H9 (cell line): ENCODE measurements around the gene MAST4. TPM values are rescaled to one million over a fixed set of nuclear protein-coding genes. Genes with fewer than 3 reads are reported as not detected.

Experiments
- DNase-seq: peaks from one replicate; pipeline ENCODE4 v3.0.0-alpha.2; 2017
- H2AFZ ChIP-seq: one replicate; pipeline ENCODE4 v1.6.1; 2013; ENCODE audit warnings: mild to moderate bottlenecking, low read length, control low read depth, moderate library complexity
- H2AK5ac ChIP-seq: 2 replicates; pipeline ENCODE4 v1.6.1; 2013; ENCODE audit warnings: low read length, control low read depth, mixed read lengths; ENCODE audit not compliant: insufficient read length
- H2BK120ac ChIP-seq: one replicate; pipeline ENCODE4 v1.6.1; 2013; ENCODE audit warnings: low read depth, mild to moderate bottlenecking, low read length, control low read depth, inconsistent platforms; ENCODE audit not compliant: poor library complexity, severe bottlenecking
- H2BK12ac ChIP-seq: 2 replicates; pipeline ENCODE4 v1.6.1; 2013; ENCODE audit warnings: low read length, control low read depth, mixed read lengths, low read depth; ENCODE audit not compliant: insufficient read length
- H2BK15ac ChIP-seq: 2 replicates; pipeline ENCODE4 v1.6.1; 2013; ENCODE audit warnings: low read depth, low read length, control low read depth
- H2BK20ac ChIP-seq: one replicate; pipeline ENCODE4 v1.6.1; 2013; ENCODE audit warnings: low read depth, mild to moderate bottlenecking, low read length, control low read depth, inconsistent platforms; ENCODE audit not compliant: poor library complexity, severe bottlenecking
- H2BK5ac ChIP-seq: 2 replicates; pipeline ENCODE4 v1.6.1; 2013; ENCODE audit warnings: low read length, control low read depth, mixed read lengths; ENCODE audit not compliant: insufficient read length
- H3K14ac ChIP-seq: 2 replicates; pipeline ENCODE4 v1.6.1; 2013; ENCODE audit warnings: low read length, control low read depth; ENCODE audit not compliant: insufficient read depth
- H3K18ac ChIP-seq: 2 replicates; pipeline ENCODE4 v1.6.1; 2013; ENCODE audit warnings: low read depth, mild to moderate bottlenecking, mixed read lengths, low read length, control low read depth; ENCODE audit not compliant: insufficient read length
- H3K23ac ChIP-seq: 2 replicates; pipeline ENCODE4 v1.6.1; 2013; ENCODE audit warnings: low read length, control low read depth, mixed read lengths, low read depth; ENCODE audit not compliant: insufficient read length
- H3K23me2 ChIP-seq: 2 replicates; pipeline ENCODE4 v1.6.1; 2013; ENCODE audit warnings: low read depth, mild to moderate bottlenecking, mixed read lengths, low read length, control low read depth; ENCODE audit not compliant: insufficient read length, poor library complexity, severe bottlenecking
- H3K27ac ChIP-seq: 2 replicates; pipeline ENCODE4 v1.5.1; 2013; ENCODE audit warnings: low read length, control low read depth, mixed read lengths, low read depth; ENCODE audit not compliant: insufficient read length
- H3K27me3 ChIP-seq: 2 replicates; pipeline ENCODE4 v1.6.1; 2013; ENCODE audit warnings: low read length, control low read depth, inconsistent platforms; ENCODE audit not compliant: insufficient read depth
- H3K4ac ChIP-seq: 2 replicates; pipeline ENCODE4 v1.6.1; 2013; ENCODE audit warnings: low read depth, mild to moderate bottlenecking, control low read depth, inconsistent platforms, low read length, moderate library complexity
- H3K4me1 ChIP-seq: 2 replicates; pipeline ENCODE4 v1.6.1; 2013; ENCODE audit warnings: low read length, control low read depth, inconsistent platforms; ENCODE audit not compliant: insufficient read depth
- H3K4me2 ChIP-seq: 2 replicates; pipeline ENCODE4 v1.6.1; 2013; ENCODE audit warnings: low read length, control low read depth, mixed read lengths; ENCODE audit not compliant: insufficient read length, insufficient read depth
- H3K56ac ChIP-seq: 2 replicates; pipeline ENCODE4 v1.6.1; 2013; ENCODE audit warnings: low read depth, mild to moderate bottlenecking, mixed read lengths, low read length, control low read depth; ENCODE audit not compliant: insufficient read length
- H3K79me1 ChIP-seq: 2 replicates; pipeline ENCODE4 v1.6.1; 2013; ENCODE audit warnings: low read depth, mild to moderate bottlenecking, moderate library complexity, low read length, control low read depth, inconsistent platforms; ENCODE audit not compliant: insufficient read depth, poor library complexity, severe bottlenecking
- H3K79me2 ChIP-seq: 2 replicates; pipeline ENCODE4 v1.6.1; 2013; ENCODE audit warnings: low read length, control low read depth, inconsistent platforms; ENCODE audit not compliant: insufficient read depth
- H3K9ac ChIP-seq: 2 replicates; pipeline ENCODE4 v1.6.1; 2013; ENCODE audit warnings: low read length, control low read depth, mixed read lengths; ENCODE audit not compliant: insufficient read length; ENCODE audit errors: extremely low read depth
- H3K9me3 ChIP-seq: one replicate; pipeline ENCODE4 v1.6.1; 2013; ENCODE audit warnings: low read depth, low read length, inconsistent platforms; ENCODE audit not compliant: control insufficient read depth
- H3T11ph ChIP-seq: one replicate; pipeline ENCODE4 v1.6.1; 2013; ENCODE audit warnings: mild to moderate bottlenecking, low read length, control low read depth, inconsistent platforms
- H4K20me1 ChIP-seq: one replicate; pipeline ENCODE4 v1.6.1; 2013; ENCODE audit not compliant: control insufficient read depth, insufficient read length, insufficient read depth
- H4K5ac ChIP-seq: 2 replicates; pipeline ENCODE4 v1.6.1; 2013; ENCODE audit warnings: low read depth, mild to moderate bottlenecking, mixed read lengths, low read length, control low read depth; ENCODE audit not compliant: insufficient read length
- H4K8ac ChIP-seq: replicated peaks from 2 replicates; pipeline ENCODE4 v1.6.1; 2013; ENCODE audit warnings: low read length, control low read depth, mixed read lengths, low read depth; ENCODE audit not compliant: insufficient read length
- H4K91ac ChIP-seq: 2 replicates; pipeline ENCODE4 v1.6.1; 2013; ENCODE audit warnings: low read depth, mild to moderate bottlenecking, moderate library complexity, mixed read lengths, low read length, control low read depth; ENCODE audit not compliant: insufficient read length
- H3K27ac Mint-ChIP-seq, 3 experiments: 2 replicates in 2 of 3; 3 replicates in 1 of 3; pipeline ENCODE4 v1.8.0; 2020 to 2021; ENCODE audit warnings: mixed read lengths in 3 of 3, mild to moderate bottlenecking in 1 of 3, moderate library complexity in 1 of 3
- H3K27me3 Mint-ChIP-seq: 2 replicates; pipeline ENCODE4 v1.8.0; 2021; ENCODE audit warnings: low read depth, mild to moderate bottlenecking, moderate library complexity, mixed read lengths
- H3K36me3 Mint-ChIP-seq, 3 experiments: 2 replicates in 2 of 3; 3 replicates in 1 of 3; pipeline ENCODE4 v1.8.0; 2020 to 2021; ENCODE audit warnings: low read depth in 3 of 3, mixed read lengths in 3 of 3; ENCODE audit not compliant: insufficient read depth in 1 of 3
- H3K4me1 Mint-ChIP-seq, 2 experiments: 2 replicates each; pipeline ENCODE4 v1.8.0; 2020; ENCODE audit warnings: mixed read lengths in 2 of 2
- H3K4me3 Mint-ChIP-seq, 2 experiments: 2 replicates in 1 of 2; 3 replicates in 1 of 2; pipeline ENCODE4 v1.8.0; 2020 to 2021; ENCODE audit warnings: mild to moderate bottlenecking in 2 of 2, mixed read lengths in 2 of 2, moderate library complexity in 1 of 2
- H3K9me3 Mint-ChIP-seq, 2 experiments: 2 replicates in 1 of 2; 3 replicates in 1 of 2; pipeline ENCODE4 v1.8.0; 2020; ENCODE audit warnings: mild to moderate bottlenecking in 2 of 2, mixed read lengths in 2 of 2, moderate library complexity in 1 of 2
- WGBS: extraction: QIAGEN DNeasy Blood & Tissue Kit; methylation state at CpG from one replicate; pipeline ENCODE4 v1.1.7; 2013; ENCODE audit warnings: missing lambda C conversion rate, low lambda C conversion rate, mixed read lengths; ENCODE audit not compliant: insufficient read length; ENCODE audit errors: extremely low coverage; 5-methylcytosine and 5-hydroxymethylcytosine counted together
- total RNA-seq: library from RNA; stranded (reverse); gene quantifications from 2 replicates; pipeline ENCODE4 v1.2.1, GENCODE V29; 2021
- TF ChIP-seq, protein P1 (sequence below): fragments of 200-600 bp; sonication (generic); conservative IDR thresholded peaks from 3 replicates; pipeline ENCODE4 v1.8.0; 2021; ENCODE audit warnings: antibody characterized with exemption, mild to moderate bottlenecking

The MAST4 gene
- total RNA-seq, 1 experiment from 2014 or later = 3.7 TPM

DNA sequence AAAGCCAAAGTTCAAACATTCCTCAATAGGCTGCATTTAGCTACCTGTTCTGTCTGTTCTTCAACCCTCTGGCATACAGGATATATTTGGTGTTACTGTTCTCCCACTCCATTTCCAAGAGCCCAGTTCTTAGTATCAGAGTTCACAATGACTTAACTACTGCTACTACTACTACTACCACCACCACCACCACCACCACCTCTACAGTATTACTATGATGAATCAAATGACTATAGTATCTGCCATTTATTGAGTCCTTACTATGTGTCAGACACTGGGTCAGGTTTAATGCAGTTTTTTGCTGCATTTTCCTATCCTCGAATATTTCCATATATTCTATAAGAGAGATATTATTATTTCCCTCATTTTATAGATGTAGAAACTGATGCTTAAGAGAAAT, 601.3 kb downstream of the MAST4 start:
- Histone ChIP-seq H4K91ac (no peak overlapping the region), H3K4me1 (no peaks in the 10 kb centered on the region; the same call in 1 of the 2 replicates), H3K23ac (no peak overlapping the region), H3K56ac (no peak overlapping the region), H3K79me1 (no peaks in the 10 kb centered on the region), H4K8ac (no peak overlapping the region), H3K9ac (no peak overlapping the region), H4K5ac (no peak overlapping the region), H2AK5ac (no peak overlapping the region), H3K9me3 (no peaks in the 10 kb centered on the region), H3K27me3 (no peaks in the 10 kb centered on the region), H3K4me2 (no peak overlapping the region), H2AFZ (no peak overlapping the region), H2BK5ac (no peak overlapping the region), H3K27ac (no peak overlapping the region), H4K20me1 (no peaks in the 10 kb centered on the region), H3T11ph (no peak overlapping the region), H2BK15ac (no peak overlapping the region), H3K23me2 (no peaks in the 10 kb centered on the region), H3K79me2 (no peaks in the 10 kb centered on the region), H3K18ac (no peak overlapping the region), H2BK120ac (no peak overlapping the region), H2BK12ac (no peak overlapping the region), H3K14ac (no peak overlapping the region), H2BK20ac (no peak overlapping the region), H3K4ac (no peak overlapping the region)
- Mint-ChIP-seq H3K4me1 (peaks cover 6% of the 10 kb centered on the region in 2 experiments), H3K27ac (no peak overlapping the region), H3K36me3 (peaks cover under 1 to 13% (median 2%) of the 10 kb centered on the region in 3 experiments), H3K4me3 (no peak overlapping the region), H3K27me3 (no peaks in the 10 kb centered on the region; the same call in 1 of the 2 replicates), H3K9me3 (peaks cover 4 to 8% of the 10 kb centered on the region in 2 experiments; a peak in 4 of 5 replicates)
- TF ChIP-seq, protein P1, sequence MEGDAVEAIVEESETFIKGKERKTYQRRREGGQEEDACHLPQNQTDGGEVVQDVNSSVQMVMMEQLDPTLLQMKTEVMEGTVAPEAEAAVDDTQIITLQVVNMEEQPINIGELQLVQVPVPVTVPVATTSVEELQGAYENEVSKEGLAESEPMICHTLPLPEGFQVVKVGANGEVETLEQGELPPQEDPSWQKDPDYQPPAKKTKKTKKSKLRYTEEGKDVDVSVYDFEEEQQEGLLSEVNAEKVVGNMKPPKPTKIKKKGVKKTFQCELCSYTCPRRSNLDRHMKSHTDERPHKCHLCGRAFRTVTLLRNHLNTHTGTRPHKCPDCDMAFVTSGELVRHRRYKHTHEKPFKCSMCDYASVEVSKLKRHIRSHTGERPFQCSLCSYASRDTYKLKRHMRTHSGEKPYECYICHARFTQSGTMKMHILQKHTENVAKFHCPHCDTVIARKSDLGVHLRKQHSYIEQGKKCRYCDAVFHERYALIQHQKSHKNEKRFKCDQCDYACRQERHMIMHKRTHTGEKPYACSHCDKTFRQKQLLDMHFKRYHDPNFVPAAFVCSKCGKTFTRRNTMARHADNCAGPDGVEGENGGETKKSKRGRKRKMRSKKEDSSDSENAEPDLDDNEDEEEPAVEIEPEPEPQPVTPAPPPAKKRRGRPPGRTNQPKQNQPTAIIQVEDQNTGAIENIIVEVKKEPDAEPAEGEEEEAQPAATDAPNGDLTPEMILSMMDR = no peak
- DNase-seq = no peak
- no CpG with 5 or more reads among the region's 1 CpG for WGBS
